ENCODE results near the gene EARS2.

DNA sequence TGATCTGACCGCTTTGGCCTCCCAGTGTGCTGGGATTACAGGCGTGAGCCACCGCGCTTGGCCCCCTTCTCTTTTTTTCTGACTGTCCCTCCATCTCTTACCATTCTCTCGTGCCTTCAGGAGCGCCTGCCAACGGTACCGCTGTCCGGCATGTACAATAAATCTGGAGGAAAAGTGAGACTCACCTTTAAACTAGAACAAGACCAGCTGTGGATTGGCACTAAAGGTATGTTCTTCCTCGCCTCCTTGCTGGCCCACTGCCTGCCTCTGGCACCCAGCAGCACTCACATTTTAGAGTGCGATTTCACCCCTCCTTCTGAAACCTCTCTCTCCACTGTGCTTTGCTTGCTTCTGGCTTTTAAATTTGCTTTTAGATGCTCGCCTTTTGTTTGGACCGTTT is 5.4 kb upstream of the EARS2 start:
- TF ChIP-seq, protein P1, sequence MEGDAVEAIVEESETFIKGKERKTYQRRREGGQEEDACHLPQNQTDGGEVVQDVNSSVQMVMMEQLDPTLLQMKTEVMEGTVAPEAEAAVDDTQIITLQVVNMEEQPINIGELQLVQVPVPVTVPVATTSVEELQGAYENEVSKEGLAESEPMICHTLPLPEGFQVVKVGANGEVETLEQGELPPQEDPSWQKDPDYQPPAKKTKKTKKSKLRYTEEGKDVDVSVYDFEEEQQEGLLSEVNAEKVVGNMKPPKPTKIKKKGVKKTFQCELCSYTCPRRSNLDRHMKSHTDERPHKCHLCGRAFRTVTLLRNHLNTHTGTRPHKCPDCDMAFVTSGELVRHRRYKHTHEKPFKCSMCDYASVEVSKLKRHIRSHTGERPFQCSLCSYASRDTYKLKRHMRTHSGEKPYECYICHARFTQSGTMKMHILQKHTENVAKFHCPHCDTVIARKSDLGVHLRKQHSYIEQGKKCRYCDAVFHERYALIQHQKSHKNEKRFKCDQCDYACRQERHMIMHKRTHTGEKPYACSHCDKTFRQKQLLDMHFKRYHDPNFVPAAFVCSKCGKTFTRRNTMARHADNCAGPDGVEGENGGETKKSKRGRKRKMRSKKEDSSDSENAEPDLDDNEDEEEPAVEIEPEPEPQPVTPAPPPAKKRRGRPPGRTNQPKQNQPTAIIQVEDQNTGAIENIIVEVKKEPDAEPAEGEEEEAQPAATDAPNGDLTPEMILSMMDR (IDR thresholded peaks at IDR 0.05) = no peak
- no peak for TF ChIP-seq POLR2A (IDR thresholded peaks at IDR 0.05)
